ENCODE results near the gene CLSTN1. TPM values are rescaled to one million over a fixed set of nuclear protein-coding genes. Genes with fewer than 3 reads are reported as not detected.

CLSTN1 gene
- total and polyA plus RNA-seq, 2 of the 13 experiments (the other 11 are each of a cell fraction or from before 2014, with no cell fraction given): 19.7 to 29.8 TPM

- TF ChIP-seq TRAFD1 (CRISPR knock-in tag; IDR thresholded peaks at IDR 0.05; ENCODE audit: borderline replicate concordance) (no peak), ZNF597 (CRISPR knock-in tag; IDR thresholded peaks at IDR 0.05) (no peak), ZNF562 (CRISPR knock-in tag; IDR thresholded peaks at IDR 0.05; ENCODE audit: borderline replicate concordance) (no peak), SETDB1 (CRISPR knock-in tag; IDR thresholded peaks at IDR 0.05; ENCODE audit: borderline replicate concordance) (no peak), CHD2 (IDR thresholded peaks at IDR 0.05; ENCODE audit: low read depth, low read length) (no peak), SALL2 (CRISPR knock-in tag; IDR thresholded peaks at IDR 0.05) (0 out of 2 replicates have a peak, but pooled peaks have one; percentile 37), ZNF605 (CRISPR knock-in tag; IDR thresholded peaks at IDR 0.05) (peak; percentile 61; the same call in 1 of the 2 replicates), ZNF75D (CRISPR knock-in tag; IDR thresholded peaks at IDR 0.05; ENCODE audit: borderline replicate concordance) (no peak), SPEN (CRISPR knock-in tag; IDR thresholded peaks at IDR 0.05; ENCODE audit: low read depth) (peak; percentile 88), SP140L (CRISPR knock-in tag; IDR thresholded peaks at IDR 0.05; ENCODE audit: borderline replicate concordance) (no peak), HMGXB4 (CRISPR knock-in tag; IDR thresholded peaks at IDR 0.05; ENCODE audit: borderline replicate concordance in 1 of 2, low read depth in 1 of 2) (peak; percentile 80 to 91; a peak in 3 of 4 replicates), PHF21A (CRISPR knock-in tag; IDR thresholded peaks at IDR 0.05) (peak; percentile 96), ZNF788 (CRISPR knock-in tag; IDR thresholded peaks at IDR 0.05; ENCODE audit: borderline replicate concordance) (peak; percentile 91; the same call in 1 of the 2 replicates), ZNF282 (IDR thresholded peaks at IDR 0.05; ENCODE audit: partially characterized antibody) (no peak), ZNF337 (CRISPR knock-in tag; IDR thresholded peaks at IDR 0.05; ENCODE audit: borderline replicate concordance, low read depth) (no peak), ZSCAN25 (CRISPR knock-in tag; IDR thresholded peaks at IDR 0.05) (peak; percentile 80), KDM4B (CRISPR knock-in tag; IDR thresholded peaks at IDR 0.05) (no peak), CBFB (CRISPR knock-in tag; IDR thresholded peaks at IDR 0.05) (0 out of 2 replicates have a peak, but pooled peaks have one; percentile 16), TP53 (CRISPR knock-in tag; conservative IDR thresholded peaks at IDR 0.05) (no peak; the same call in 1 of the 2 replicates), UBTF (CRISPR knock-in tag; IDR thresholded peaks at IDR 0.05) (peak; percentile 80), JARID2 (CRISPR knock-in tag; IDR thresholded peaks at IDR 0.05; ENCODE audit: insufficient replicate concordance) (no peak), RFX5 (IDR thresholded peaks at IDR 0.05; ENCODE audit: low read depth, low read length) (no peak; the same call in 1 of the 2 replicates), ZNF24 (IDR thresholded peaks at IDR 0.05) (no peak)
Measured at GRCh38 chr1:9717193-9718005, 106.4 kb downstream of the CLSTN1 start (continued).

All from HepG2 (cell line).